HG03097 (cell line): ENCODE measurements around the gene ANKRD40CL.

Experiments used
- ATAC-seq: cut with Tn5 transposase; IDR thresholded peaks from one replicate; pipeline ENCODE4 v1.9.1; 2021; ENCODE audit not compliant: unreplicated experiment, low FRiP score

The ANKRD40CL gene

GRCh38 chr17:50790618-50791017, 23.3 kb upstream of the ANKRD40CL start:
- no peak for ATAC-seq

GRCh38 chr17:50787106-50787505, 19.8 kb upstream of the ANKRD40CL start:
- no peak for ATAC-seq

GRCh38 chr17:50785946-50786570, 18.7 kb upstream of the ANKRD40CL start:
- ATAC-seq, result no peak

- no peak for ATAC-seq
These were observed 17.8 kb upstream of the ANKRD40CL start for GRCh38 chr17:50785126-50785525.

GRCh38 chr17:50783905-50784304, 16.6 kb upstream of the ANKRD40CL start:
- ATAC-seq, result no peak

GRCh38 chr17:50783193-50783660, 15.9 kb upstream of the ANKRD40CL start:
- ATAC-seq, result no peak

GRCh38 chr17:50781167-50781566, 13.8 kb upstream of the ANKRD40CL start:
- ATAC-seq, result no peak

- no peak for ATAC-seq
These were observed 12.5 kb upstream of the ANKRD40CL start for GRCh38 chr17:50779747-50780353.

- no peak for ATAC-seq
These were observed 11.7 kb upstream of the ANKRD40CL start for GRCh38 chr17:50778988-50779387.

GRCh38 chr17:50778471-50778870, 11.2 kb upstream of the ANKRD40CL start:
- ATAC-seq, result no peak

GRCh38 chr17:50775926-50776325, 8.6 kb upstream of the ANKRD40CL start:
- ATAC-seq, result no peak

- ATAC-seq, result no peak
These were observed 7.0 kb upstream of the ANKRD40CL start for GRCh38 chr17:50774225-50774803.

- ATAC-seq, result no peak
These were observed 4.9 kb upstream of the ANKRD40CL start for GRCh38 chr17:50771991-50772785.

- ATAC-seq, result no peak
These were observed 3.0 kb upstream of the ANKRD40CL start for GRCh38 chr17:50770346-50770745.

- ATAC-seq, result no peak
These were observed 2.6 kb upstream of the ANKRD40CL start for GRCh38 chr17:50769884-50770283.

GRCh38 chr17:50768346-50768761, 1.0 kb upstream of the ANKRD40CL start:
- ATAC-seq, result no peak

GRCh38 chr17:50767030-50767429, 288 bp downstream of the ANKRD40CL start:
- no peak for ATAC-seq

- no peak for ATAC-seq
These were observed 895 bp downstream of the ANKRD40CL start for GRCh38 chr17:50766222-50767023.

GRCh38 chr17:50765454-50766221, 1.7 kb downstream of the ANKRD40CL start:
- ATAC-seq, result peak; percentile 65

- ATAC-seq, result no peak
These were observed 2.6 kb downstream of the ANKRD40CL start for GRCh38 chr17:50764734-50765149.
